KBM-7 (cell line): ENCODE results near the gene MYCN.
"Not testable (repeated sequence)": the region's sequence is repeated elsewhere in the genome, so short reads cannot be mapped to it uniquely, and the experiment has no call there.

Experiments
- DNase-seq: peaks from one replicate; pipeline ENCODE4 v3.0.0-alpha.2; 2015
- in situ Hi-C: fragments of 300-500 bp; cut with MboI; formaldehyde crosslinking; loops from 2 replicates; pipeline ENCODE4 v1.14.3; 2020; ENCODE audit warnings: low sequenced_read_pairs, low pct_unique_long_range_greater_than_20kb, mixed read lengths

Gene MYCN

DNA sequence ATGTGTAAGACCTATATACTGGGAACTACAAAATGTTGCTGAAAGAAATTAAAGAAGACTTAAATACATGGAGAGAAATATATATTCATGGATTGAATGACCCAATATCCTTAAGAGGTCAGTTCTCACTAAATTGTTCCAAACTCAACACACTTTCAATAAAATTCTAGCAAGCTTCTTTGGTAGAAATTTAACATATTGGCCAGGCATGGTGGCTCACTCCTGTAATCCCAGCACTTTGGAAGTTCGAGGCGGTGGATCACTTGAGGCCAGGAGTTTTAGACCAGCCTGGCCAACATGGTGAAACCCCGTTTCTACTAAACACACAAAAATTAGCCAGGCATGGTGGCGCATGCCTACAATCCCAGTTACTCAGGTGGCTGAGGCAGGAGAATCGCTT lies 33.6 kb upstream of the MYCN start:
- in situ Hi-C loops: no loop called here
- DNase-seq: no peak

DNA sequence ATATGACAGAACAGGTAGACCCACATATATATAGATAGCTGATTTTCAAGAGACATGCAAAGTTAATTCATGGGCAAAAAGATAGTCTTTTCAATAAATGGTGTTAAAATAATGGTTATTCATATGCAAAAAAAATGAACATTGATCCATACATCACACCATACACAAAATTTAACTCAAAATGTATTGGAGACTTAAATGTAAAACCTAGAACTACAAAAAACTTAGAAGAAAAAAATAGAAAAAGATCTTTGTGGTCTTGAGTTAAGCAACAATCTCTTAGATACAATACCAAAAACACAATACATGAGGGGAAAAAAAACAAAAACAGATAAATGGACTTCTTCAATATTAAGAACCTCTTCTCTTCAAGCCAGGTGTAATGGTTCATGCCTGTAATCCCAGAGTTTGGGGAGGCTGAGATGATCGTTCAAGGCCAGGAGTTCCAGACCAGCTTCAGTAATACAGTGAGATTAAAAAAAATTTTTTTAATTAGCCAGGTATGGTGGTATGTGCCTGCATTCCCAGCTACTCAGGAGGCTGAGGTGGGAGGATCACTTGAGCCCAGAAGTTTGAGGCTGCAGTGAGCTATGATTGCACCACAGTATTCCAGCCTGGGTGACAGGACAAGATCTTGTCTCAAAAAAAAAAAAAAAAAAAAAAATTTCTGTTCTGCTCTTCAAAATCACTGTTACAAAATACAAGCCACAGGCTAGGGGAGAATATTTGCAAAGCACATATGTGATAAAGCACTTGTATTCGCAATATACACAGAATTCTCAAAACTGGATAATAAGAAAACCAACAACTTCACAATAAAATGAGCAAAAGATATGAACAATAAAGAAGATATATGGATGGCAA lies 32.7 kb upstream of the MYCN start:
- in situ Hi-C loops: no loop called here
- no peak for DNase-seq

GRCh38 chr2:15908371-15908770 lies 32.0 kb upstream of the MYCN start:
- in situ Hi-C loops: no loop called here
- DNase-seq: no peak

DNA sequence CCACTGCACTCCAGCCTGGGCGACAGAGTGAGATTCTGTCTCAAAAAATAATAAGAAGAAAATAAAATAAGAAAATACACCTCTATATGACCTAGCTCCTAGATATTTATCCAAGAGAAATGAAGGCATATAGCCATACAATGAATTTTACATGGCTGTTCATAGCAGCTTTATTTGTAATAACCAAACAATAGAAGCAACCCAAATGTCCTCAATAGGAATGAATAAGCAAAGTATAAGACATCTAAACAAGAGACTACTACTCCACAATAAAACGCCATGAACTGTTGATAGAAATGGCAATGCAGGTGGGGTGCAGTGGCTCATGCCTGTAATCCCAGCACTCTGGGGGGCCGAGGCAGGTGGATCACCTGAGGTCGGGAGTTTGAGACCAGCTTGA lies 31.2 kb upstream of the MYCN start:
- no peak for DNase-seq
- in situ Hi-C loops: no loop called here

- DNase-seq: no peak
- in situ Hi-C loops: no loop called here
Measured at GRCh38 chr2:15909736-15910135, 30.6 kb upstream of the MYCN start.

DNA sequence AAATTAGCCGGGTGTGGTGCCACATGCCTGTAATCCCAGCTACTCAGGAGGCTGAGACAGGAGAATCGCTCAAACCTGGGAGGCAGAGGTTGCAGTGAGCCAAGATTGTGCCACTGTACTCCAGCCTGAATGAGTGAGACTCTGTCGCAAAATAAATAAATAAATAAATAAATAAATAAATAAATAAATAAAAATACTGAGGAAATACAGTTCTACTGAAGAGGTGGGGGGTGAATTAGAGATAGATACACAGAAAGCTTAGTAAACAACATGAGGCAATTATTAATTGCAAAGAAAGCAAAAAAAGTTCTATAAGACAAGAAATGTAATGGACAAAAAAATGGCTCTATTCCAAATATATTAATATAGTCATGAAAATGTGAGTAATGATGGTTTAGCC lies 29.1 kb upstream of the MYCN start:
- in situ Hi-C loops: not testable (repeated sequence)

DNA sequence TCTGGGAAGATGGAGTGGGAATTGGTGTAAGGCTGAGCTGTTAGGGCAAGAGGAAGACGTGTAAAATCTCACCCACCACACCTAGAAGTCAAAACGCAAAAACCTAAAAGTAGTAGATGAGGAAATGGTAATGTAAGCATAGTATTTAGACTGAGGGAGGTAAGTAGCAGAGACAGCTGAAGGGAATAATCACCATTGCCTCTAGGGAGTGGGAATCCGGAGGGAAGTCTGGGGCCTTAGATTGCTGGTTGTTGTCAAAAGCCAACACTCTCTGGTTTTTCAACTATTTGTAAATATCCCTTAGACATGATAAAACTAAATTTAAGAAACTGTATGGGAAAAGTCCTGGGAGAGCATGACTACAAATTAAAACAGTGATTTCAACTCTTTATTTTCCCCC lies 28.7 kb upstream of the MYCN start:
- in situ Hi-C loops: no loop called here
- no peak for DNase-seq

More for the DNA sequence above, 29.1 kb upstream of the MYCN start:
- DNase-seq: not testable (repeated sequence)

GRCh38 chr2:15912203-15912602 lies 28.1 kb upstream of the MYCN start:
- in situ Hi-C loops: no loop called here
- no peak for DNase-seq

- DNase-seq: no peak
- in situ Hi-C loops: no loop called here
Measured at GRCh38 chr2:15913146-15913545, 27.2 kb upstream of the MYCN start.

GRCh38 chr2:15914596-15915385 lies 25.6 kb upstream of the MYCN start:
- in situ Hi-C loops: no loop called here
- no peak for DNase-seq

DNA sequence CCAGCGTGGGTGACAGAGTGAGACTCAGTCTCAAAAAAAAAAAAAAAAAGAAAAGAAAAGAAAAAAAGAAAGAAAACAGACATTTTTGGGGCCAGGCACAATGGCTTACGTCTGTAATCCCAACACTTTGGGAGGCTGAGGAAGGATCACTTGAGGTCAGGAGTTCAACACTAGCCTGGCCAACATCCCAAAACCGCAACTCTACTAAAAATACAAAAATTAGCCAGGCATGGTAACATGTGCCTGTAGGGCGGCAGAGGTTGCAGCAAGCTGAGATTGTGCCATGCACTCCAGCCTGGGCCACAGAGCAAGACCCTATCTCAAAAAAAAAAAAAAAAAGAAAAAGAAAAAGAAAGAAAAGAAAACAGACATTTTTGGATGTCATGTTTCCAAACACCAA lies 24.8 kb upstream of the MYCN start:
- DNase-seq, in situ Hi-C loops: not testable (repeated sequence)

GRCh38 chr2:15916336-15916735 lies 24.0 kb upstream of the MYCN start:
- no peak for DNase-seq
- in situ Hi-C loops: no loop called here

GRCh38 chr2:15918761-15919356 lies 21.5 kb upstream of the MYCN start:
- in situ Hi-C loops: no loop called here
- DNase-seq: no peak

- DNase-seq: no peak
- in situ Hi-C loops: no loop called here
Measured at GRCh38 chr2:15919716-15920434, 20.5 kb upstream of the MYCN start.

DNA sequence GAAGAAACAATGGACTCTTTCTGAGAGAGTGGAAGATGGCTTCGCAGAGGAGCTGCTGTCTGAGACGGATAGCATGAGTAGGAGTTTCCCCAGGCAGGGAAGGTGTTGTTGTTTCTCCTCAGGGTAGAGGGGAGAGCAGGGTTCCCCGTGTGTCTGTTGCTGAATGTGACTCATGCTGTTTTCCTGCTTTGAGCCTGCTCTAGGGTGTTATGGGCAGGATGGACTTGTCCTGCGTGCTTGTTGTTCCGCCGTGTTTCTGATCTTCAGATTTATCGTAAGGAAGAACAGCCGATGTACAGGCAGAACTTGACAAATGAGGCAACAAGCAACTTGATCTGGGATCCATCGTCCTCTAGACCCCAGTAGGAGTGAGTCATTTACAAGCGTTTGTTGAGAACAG lies 19.7 kb upstream of the MYCN start:
- in situ Hi-C loops: no loop called here
- no peak for DNase-seq

- DNase-seq: no peak
- in situ Hi-C loops: no loop called here
Measured at GRCh38 chr2:15923597-15923996, 16.8 kb upstream of the MYCN start.

DNA sequence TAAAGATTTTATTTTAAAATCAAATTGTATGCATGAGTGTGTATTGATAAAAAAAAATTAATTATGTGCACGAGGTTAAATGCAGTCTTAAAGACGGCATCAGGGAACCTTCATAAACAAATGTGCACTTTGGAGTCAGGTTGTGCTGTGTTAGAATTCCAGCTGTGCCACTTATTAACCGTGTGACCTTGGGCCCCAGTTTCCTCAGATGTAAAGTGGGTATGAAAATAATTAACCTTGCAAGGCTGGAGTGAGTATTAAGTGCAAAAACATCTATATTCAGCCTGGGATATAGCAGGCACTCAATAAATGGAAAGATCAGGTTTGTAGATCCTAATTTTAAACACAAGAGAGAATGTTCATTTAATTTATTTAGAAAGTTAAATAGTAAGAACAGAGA lies 14.5 kb upstream of the MYCN start:
- no peak for DNase-seq
- in situ Hi-C loops: loop anchor here (25.0 kb wide), 2 partner anchors 361 to 561 kb away; no protein-coding TSS in a partner anchor

GRCh38 chr2:15926252-15926651 lies 14.1 kb upstream of the MYCN start:
- in situ Hi-C loops: loop anchor here (25.0 kb wide), 2 partner anchors 361 to 561 kb away; no protein-coding TSS in a partner anchor
- DNase-seq: no peak

DNA sequence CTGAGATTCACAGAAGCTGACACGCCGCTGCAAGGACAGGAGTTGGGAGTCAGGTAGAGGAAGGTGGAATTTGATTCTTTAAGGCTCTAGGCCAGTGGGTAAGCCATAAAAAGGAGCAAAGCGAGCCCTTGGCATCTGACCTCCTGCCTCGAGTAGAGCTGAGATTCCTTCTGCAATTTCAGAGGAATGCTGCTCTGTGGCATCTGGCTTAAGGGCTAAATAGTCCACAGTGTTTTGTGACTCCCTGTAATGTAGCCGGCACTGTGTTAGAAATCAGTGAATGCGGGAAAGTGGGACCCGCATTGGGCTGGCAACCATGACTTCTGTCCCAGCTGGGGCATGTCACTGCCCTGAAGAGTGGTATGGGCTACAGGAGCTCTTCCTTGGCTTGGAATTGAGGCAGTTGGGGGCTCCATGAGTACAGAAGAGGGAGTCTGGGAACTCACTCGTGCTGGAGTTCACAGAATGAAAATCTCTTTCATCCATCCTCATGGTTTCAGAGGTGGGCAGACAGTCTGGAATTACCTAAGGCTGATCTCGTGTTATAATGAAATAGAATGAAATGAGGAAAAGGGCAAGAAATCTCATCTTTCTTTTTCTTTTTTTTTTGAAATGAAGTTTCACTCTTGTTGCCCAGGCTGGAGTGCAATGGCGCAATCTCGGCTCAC lies 12.7 kb upstream of the MYCN start:
- no peak for DNase-seq
- in situ Hi-C loops: loop anchor here (25.0 kb wide), 2 partner anchors 360 to 560 kb away; no protein-coding TSS in a partner anchor
